Measurements from ENCODE around the gene AGO1.

GRCh38 chr1:35893051-35893879 lies 10.3 kb downstream of the AGO1 start:
- no peak for TF ChIP-seq CTCF (IDR thresholded peaks at IDR 0.05)
- TF ChIP-seq POLR2A (IDR thresholded peaks at IDR 0.05): no peak
